ENCODE data around the gene TPSD1.

Gene TPSD1

GRCh38 chr16:1272453-1273198, 16.8 kb downstream of the TPSD1 start:
- Histone ChIP-seq H3K4me3 (no peak overlapping the region), H3K4me1 (peaks cover 0 to 8% (median 5%) of the 10 kb centered on the region in 4 donors), H3K9me3 (no peaks in the 10 kb centered on the region), H3K27me3 (peaks cover 0 to 70% of the 10 kb centered on the region in 2 donors), H3K27ac (no peak overlapping the region), H3K36me3 (no peaks in the 10 kb centered on the region)
- intact Hi-C loops (cut with DNase I; ENCODE audit: low total_unique reads) = loop anchor here (10.0 kb wide), 1 partner anchor 238 kb away; no protein-coding TSS in a partner anchor
- no peak for TF ChIP-seq CTCF (IDR thresholded peaks at IDR 0.05)
- DNase-seq = no peak

GRCh38 chr16:1273816-1274215, 17.9 kb downstream of the TPSD1 start:
- peaks cover 0 to 79% of the 10 kb centered on the region in 2 donors for H3K27me3 ChIP-seq
- no peak overlapping the region for H3K27ac ChIP-seq
- peaks cover 0 to 8% (median 5%) of the 10 kb centered on the region in 4 donors for H3K4me1 ChIP-seq
- no peak overlapping the region for H3K4me3 ChIP-seq
- no peak for DNase-seq
- H3K9me3 ChIP-seq = no peaks in the 10 kb centered on the region
- intact Hi-C loops (cut with DNase I; ENCODE audit: low total_unique reads) = loop anchor here (10.0 kb wide), 1 partner anchor 239 kb away; no protein-coding TSS in a partner anchor
- TF ChIP-seq CTCF (IDR thresholded peaks at IDR 0.05) = no peak
- no peaks in the 10 kb centered on the region for H3K36me3 ChIP-seq

- H3K4me1 ChIP-seq = peaks cover 0 to 8% (median 5%) of the 10 kb centered on the region in 4 donors
- TF ChIP-seq CTCF (IDR thresholded peaks at IDR 0.05) = no peak
- H3K27ac ChIP-seq = no peak overlapping the region
- DNase-seq = no peak
- intact Hi-C loops (cut with DNase I; ENCODE audit: low total_unique reads) = loop anchor here (10.0 kb wide), 1 partner anchor 240 kb away; no protein-coding TSS in a partner anchor
- peaks cover 0 to 86% of the 10 kb centered on the region in 2 donors for H3K27me3 ChIP-seq
- no peaks in the 10 kb centered on the region for H3K9me3 ChIP-seq
- H3K4me3 ChIP-seq = no peak overlapping the region
- H3K36me3 ChIP-seq = no peaks in the 10 kb centered on the region
Measured at GRCh38 chr16:1274767-1275166, 18.9 kb downstream of the TPSD1 start.

GRCh38 chr16:1275791-1276579, 20.1 kb downstream of the TPSD1 start:
- no peaks in the 10 kb centered on the region for H3K36me3 ChIP-seq
- TF ChIP-seq CTCF (IDR thresholded peaks at IDR 0.05) = no peak
- H3K4me3 ChIP-seq = no peak overlapping the region
- peaks cover 0 to 89% of the 10 kb centered on the region in 2 donors for H3K27me3 ChIP-seq
- H3K4me1 ChIP-seq = peaks cover 0 to 8% (median 5%) of the 10 kb centered on the region in 4 donors
- no peak for DNase-seq
- H3K9me3 ChIP-seq = no peaks in the 10 kb centered on the region
- intact Hi-C loops (cut with DNase I; ENCODE audit: low total_unique reads) = loop anchor here (10.0 kb wide), 1 partner anchor 241 kb away; no protein-coding TSS in a partner anchor
- H3K27ac ChIP-seq = no peak overlapping the region

GRCh38 chr16:1276580-1276878, 20.7 kb downstream of the TPSD1 start:
- no peak overlapping the region for H3K4me3 ChIP-seq
- peaks cover 0 to 8% (median 5%) of the 10 kb centered on the region in 4 donors for H3K4me1 ChIP-seq
- H3K27ac ChIP-seq = no peak overlapping the region
- intact Hi-C loops (cut with DNase I; ENCODE audit: low total_unique reads) = loop anchor here (10.0 kb wide), 1 partner anchor 242 kb away; no protein-coding TSS in a partner anchor
- DNase-seq = no peak
- no peaks in the 10 kb centered on the region for H3K9me3 ChIP-seq
- no peak for TF ChIP-seq CTCF (IDR thresholded peaks at IDR 0.05)
- H3K27me3 ChIP-seq = peaks cover 0 to 90% of the 10 kb centered on the region in 2 donors
- no peaks in the 10 kb centered on the region for H3K36me3 ChIP-seq

Data from tibial artery (tissue), 4 donors.